NCI-H446 (cell line): ENCODE data around the gene TRIM37.

ENCODE experiments used
- DNase-seq, 2 experiments: peaks; one replicate each; lab custom pipeline; 2025; lab: John Stamatoyannopoulos, UW

TRIM37 gene

DNA sequence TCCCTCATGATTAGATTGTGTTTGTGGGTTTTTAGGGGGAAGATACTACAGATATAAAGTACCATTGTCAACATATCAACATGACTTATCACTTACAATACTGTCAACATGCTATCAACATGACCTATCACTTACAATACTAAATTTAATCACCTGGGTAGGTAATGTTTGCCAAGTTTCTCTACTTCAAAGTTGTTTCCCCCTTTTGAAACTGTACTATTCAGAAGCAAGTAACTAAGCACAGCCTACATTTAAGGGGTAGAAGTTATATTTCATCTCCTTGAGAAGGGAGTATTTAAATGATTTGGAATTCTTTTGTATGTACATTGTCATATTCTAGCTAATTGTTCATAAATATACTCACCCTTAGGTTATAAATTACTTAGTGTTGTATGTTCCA is 68.7 kb downstream of the TRIM37 start:
- DNase-seq: no peak

DNA sequence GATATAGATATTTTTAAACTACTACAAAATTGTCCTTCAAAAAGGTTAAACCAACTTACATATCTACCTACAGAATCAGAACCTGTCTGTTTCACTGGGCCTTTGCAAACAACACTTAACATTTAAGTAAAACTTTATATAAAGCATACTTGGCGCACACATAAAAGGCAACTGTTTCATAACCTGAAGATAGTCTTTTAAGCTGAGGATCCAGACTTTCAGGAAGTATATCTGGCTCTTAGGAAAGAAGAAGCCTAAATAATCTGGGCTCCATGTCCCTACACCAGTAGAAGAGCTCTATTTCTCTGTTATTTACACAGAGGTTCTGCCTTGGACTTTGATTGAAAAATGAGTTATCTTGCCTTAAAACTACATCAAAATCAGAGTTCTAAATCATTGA is 75.9 kb downstream of the TRIM37 start:
- DNase-seq: no peak

DNA sequence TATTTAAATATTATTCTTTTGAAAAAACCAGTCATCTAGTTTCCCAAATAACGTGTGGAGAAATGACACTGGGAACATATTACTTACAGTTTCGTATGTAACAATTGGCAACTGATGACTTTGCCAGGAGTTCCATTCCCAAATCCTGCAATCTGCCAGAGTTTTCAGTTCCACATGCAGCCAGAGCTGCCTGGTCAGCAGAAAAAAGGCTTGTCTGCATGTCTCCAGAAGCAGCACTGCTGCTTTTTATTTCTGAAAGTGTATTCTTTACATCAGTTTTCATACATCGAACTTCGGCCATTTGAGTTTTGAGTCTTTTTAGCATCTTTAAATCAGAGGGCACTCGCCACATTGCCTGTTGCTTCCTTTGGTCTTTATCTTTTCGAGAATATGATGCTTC is 78.4 kb downstream of the TRIM37 start:
- DNase-seq: no peak

DNA sequence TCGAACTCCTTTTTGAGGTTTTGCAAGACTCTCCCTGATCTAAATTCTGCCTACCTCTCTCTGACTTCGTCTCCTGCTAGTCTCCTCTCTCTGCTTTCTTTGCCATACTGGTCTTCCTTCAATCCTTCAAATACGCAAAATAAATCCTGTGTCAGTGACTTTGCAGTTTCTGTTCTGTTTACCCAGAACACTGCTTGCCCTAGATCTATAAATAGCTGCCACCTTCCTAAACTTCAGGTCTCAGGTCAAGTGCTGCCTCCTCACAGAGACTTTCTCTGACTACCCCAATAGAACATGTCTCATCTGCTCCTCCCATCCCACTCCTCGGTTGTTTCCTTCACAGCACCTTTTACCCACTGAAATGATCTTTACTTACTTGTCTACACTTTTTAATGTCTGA is 78.9 kb downstream of the TRIM37 start:
- DNase-seq: no peak

DNA sequence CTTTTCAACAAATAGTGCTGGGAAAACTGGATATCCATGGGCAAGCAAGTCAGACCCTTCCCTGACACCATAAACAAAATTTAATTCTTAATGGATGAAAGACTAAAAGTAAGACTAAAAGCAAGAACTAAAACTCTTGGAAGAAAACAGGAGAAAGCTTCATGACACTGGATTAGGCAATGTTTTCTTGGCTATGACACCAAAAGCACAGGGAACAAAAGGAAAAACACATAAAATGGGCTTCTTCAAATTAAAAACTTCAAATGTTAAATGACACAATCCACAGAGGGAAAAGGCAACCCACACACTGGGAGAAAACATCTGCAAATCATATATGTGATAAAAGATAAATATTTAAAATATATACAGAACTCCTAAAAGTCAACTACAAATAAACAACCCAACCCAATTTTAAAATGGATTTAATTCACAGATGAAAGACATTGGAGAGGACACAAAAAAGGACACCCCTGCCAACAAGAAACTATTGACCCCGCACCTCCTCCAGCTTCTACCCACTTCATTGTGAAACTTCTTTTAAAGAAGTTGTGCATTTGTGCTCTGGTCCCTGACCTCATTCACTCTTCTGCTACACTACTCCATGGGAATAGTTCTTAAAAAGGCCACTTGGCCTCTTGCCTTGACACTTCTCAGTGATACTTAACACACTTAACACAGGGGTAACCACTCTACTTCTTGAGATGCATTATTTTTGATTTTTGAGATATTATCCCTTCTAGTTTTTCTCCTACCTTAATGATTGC is 80.3 kb downstream of the TRIM37 start:
- DNase-seq: no peak

DNA sequence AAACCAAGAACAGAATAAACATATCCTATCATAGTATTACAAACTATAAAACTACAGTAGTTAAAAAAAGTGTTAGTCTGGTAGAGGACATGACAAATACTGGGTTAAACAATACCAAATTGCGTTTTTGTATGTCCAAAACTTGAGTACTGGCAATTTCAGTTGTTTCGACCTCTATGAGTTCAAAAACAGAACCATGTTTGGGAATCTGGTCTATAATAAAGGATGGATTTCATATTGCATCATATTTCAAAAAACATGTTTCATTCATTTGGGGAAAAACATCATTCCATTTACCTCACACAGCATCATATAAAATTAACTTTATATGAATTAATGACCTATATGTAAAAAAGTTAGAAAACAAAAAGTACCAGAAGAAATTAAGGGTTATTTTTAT is 81.8 kb downstream of the TRIM37 start:
- DNase-seq: no peak

DNA sequence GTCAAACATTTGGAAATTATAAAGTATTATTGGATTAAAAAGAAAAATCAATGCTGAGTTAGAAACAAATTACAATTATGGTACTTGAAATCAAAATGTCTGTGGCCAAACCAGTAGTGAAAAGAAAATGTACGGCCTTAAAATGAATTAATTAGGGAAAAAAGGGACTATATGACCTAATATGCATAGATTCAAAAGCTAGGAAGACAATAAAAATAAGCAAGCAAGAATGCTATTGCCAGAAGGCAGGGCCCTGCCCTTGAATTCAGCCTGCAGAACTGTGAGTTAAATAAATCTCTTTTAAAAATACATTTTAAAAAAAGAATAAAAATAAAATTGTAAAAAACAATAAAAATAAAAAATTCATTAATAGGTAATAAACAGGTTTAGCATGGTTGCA is 88.7 kb downstream of the TRIM37 start:
- no peak for DNase-seq

DNA sequence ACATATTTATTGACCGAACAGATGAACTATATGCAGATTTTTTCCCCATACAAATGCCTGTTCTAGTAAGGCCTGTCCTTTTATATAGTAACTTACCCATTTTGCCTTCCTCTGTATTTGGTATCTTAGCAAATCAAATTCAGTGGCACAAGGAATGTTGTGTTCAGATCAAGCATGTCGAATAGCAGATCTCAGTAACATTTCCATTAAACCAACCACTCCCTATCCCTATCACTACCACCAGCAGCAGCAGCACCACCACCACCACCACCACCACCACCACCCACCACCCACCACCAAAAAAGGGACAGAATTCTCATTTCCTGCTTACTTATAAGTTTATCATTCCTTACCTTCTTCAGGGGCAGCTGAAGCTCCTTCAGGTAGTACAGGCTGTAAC is 94.7 kb downstream of the TRIM37 start:
- no peak for DNase-seq

DNA sequence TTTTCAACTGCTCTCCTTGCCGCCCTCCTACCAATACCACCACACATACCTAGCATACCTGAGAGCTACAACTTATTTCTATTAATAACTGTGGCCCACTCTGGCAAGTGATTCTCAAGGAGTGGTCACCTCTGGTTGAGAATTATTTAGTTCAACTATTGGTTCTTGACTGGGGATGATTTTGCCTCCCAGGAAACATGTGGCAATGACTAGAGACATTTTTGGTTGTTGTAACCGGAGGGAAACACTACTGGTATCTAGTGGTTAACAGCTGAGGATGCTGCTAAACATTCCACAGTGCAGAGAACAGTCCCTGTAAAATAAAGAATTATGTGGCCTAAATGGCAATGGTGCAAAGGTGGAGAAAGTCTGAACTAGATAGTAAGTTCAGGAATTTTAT is 96.7 kb downstream of the TRIM37 start:
- DNase-seq: no peak

DNA sequence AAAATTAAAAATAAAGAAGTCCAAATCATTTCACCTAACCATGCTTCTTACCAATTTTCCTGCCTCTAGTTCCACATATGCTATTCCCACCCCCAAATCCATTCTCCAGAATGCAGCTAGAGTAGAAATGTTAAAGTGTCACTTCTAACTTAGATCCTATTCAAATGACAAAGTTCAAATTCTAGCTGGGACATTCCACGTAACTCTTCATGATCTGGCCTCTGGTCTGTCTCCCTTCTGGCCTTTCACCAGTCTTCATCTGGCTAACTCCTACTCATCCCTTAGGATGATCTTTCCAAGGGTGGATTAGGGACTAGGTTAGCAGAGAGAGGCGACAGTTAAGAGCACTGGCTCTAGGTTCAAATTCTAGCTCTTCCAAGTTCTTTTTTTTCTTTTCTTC is 97.9 kb downstream of the TRIM37 start:
- no peak for DNase-seq

DNA sequence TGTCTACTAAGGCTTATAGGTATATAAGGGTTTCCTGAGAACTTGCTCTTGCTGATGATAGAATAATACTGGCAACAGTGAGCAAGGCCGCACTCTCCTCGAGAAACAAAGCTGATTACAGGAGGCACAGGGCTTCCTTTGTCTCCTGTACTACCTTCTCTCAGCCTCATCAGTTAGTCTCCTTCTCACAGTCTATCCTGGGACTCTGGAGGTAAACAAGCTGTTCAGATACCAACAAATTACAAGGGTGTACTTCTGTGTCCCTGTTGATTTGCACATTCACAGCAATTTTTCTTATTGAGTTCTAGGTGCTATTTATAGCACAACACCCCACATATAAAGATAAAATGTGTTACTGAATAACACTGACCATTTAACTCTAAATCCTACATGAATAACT is 98.7 kb downstream of the TRIM37 start:
- DNase-seq: no peak

DNA sequence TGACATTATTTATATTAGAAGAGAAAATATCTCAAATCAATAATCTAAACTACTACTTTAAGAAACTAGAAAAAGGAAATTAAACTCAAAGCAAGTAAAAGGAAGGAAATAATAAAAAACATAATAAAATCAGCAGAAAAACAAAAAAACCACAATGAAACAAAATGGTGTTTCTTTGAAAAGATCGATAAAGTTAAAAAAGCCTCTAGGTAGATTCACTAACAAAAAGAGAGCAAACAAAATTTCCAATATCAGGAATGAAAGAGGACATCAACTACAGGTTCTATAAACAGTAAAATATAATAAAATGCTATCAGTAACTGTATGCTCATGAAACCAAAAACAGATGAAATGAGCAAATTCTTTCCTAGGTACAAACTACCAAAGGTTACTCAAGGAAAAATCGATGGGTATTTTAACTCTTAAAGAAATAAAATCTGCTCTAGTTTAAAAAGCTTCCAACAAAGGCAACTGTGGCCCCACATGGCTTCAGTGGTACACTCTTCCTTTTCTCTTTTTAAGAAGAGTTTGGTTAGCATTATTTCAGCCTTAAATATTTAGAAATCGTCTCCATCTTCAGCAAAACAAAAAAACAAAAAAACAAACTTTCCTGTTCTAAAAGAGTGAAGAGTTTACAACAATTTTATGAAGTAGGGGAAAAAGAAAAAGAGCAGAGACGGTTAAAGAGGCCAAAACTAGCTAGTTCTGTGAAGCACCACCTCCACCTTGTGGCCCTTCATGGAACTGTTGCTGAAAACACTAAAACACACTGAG is 102.2 kb downstream of the TRIM37 start:
- peak; percentile 34 to 71 for DNase-seq

DNA sequence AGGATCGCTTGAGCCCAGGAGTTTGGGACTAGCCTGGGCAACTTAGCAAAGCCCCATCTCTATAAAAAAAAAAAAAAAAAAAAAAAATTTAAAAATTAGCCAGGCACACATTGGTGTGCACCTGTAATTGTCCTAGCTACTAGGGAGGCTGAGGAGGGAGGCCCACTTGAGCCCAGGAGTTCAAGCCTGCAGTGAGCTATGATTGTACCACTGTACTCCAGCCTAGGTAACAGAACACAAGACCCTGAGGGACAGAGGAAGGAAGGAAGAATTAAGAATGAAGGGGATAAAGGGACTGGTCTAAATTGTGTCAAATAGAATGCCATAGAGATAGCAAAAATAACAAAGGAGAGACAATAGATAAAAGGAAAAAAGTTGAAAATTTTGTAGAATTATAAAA is 102.8 kb downstream of the TRIM37 start:
- DNase-seq: no peak

DNA sequence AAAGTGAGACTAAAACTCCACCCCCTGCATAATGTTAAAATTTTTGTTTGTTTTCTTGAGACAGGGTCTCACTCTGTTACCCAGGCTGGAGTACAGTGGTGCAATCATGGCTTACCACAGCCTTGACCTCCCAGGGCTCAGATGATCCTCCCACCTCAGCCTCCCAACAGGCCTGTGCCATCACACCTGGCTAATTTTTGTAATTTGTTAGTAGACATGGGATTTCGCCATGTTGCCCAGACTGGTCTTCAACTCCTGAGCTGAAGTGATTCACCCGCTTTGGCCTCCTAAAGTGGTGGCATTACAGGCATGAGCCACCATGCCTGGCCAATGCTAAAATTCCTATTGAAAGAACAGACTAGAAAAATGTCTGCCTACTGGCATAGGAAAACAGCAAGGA is 103.8 kb downstream of the TRIM37 start:
- no peak for DNase-seq

DNA sequence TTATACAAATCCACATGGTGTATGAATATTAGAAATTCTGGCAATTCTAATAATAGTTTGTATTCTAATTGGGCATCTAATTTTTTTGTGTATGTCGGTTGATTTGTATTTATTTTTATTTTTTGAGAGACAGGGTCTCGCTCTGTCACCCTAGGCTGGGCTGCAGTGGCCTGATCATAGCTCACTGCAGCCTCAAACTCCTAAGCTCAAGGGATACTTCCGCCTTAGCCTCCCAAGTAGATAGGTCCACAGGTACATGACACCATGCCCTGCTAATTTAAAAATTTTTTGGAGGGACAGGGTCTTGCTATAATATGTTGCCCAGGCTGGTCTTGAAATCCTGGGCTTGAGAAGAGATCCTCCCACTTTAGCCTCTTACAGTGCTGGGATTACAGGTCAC is 104.6 kb downstream of the TRIM37 start:
- DNase-seq: no peak

DNA sequence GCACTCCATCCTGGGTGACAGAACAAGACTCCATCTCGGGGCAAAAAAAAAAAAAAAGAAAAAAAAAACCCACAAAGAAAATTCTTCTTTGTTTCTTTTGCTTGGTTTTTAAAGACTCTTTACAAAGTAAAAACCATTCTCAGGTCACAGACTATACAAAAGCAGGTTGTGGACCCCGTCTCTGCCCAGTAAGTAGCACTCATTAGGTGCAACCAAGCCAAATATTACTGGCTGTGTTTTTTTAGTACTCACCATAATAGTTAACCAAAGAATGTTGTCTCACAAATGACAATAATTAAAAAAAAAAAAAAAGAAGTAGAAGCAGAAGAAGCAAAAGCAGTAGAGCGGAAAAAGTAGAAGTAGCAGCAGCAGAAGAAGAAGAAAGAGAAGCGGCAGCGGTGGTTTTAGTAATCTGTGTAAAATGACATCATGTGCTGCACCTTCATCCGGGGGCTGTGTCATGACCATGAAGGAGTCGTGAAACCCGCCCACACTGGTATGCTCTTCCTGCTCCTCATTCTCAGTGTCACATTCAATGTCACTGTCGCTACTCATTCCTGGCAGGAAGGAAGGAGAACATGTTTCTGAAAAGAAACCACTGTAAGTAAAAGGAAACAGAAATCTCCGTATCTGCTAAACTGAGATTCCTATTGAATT is 105.4 kb downstream of the TRIM37 start:
- DNase-seq: no peak

DNA sequence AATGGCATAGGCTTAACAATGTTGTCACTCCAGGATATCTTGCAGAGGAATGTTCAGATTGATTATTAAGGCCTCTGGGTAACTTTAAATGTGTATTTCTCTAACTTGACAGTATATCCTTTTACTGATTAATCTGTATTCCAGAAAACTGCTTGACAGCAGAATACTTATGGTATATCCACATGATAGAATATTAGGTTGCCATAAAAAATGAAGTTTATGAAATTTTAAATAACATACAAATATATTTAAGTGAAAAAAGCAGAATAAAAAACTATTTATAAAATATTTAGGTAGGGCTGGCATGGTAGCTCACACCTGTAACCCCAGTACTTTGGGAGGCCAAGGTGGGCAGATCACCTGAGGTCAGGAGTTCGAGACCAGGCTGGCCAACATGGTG is 106.7 kb downstream of the TRIM37 start:
- DNase-seq: no peak

DNA sequence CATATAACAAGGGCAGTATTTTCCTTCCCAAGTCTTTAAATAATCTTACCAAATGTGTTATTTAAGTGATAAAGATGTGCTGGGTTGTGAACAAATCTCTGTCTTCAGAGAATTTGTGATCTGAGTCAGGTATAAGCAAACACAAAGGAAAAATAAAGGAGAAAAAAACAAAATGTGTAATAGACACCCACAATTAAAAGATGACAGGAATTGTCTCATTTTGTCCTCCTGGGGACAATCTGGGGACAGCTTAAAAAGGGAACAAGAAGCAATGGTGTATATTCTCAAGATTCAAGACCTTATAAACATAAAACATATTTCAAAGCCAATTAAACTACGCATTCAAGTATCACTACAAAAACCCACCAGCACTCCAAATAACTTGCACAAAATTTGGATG is 107.2 kb downstream of the TRIM37 start:
- no peak for DNase-seq

DNA sequence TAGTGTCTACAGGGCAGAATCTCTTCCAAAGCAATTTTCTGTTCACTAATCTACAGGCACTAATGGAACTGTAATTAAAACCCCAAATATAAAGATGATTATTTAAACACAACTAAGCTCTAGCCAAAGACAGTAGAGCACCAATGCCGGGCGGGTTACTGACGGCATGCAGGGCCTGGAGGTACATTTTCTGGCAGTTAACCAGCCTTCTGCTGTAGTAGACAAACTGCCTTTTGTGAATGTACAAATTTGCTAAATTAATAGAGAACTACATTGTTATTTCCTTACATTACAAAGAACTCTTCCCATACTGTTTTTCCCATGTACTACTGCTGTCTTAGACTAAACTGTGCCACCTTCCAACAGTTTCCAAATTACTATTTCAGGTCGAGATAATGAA is 107.8 kb downstream of the TRIM37 start:
- no peak for DNase-seq

DNA sequence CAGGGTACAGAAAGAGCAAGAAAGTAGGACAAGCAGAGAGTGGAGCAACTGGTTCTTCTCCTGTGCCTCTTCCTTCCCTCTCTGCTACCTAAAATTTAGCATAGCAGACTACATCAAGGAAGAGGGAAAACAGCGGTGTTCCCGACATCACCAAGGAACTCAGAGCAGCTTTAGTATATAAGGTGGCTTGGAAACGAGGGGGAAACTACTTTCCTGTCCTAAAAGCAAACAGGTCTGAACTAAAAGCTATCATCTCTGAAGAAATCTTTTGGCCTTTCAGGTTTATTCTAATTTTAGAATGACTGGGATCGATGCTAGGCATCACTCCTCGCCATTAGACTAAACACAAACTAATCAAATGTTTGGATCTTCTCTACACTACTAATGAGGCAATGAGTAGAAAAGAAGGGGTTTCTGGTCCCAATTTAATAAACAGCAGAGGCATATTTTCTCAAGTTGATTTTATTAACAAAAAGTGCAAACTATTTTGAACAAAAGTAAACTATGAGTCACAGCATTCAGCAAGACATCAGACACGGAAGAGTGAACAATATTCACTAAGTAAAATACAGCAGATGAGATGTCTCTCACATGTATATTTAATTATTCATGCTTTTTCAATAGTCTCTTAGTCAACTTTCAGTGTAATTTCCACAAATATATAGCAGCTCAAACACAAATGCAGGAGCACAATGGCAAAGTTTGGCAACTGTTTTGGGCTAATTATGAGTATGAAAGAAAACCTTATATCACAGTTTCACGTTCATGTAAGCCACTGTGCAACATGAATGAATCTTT is 108.7 kb downstream of the TRIM37 start:
- DNase-seq: no peak

DNA sequence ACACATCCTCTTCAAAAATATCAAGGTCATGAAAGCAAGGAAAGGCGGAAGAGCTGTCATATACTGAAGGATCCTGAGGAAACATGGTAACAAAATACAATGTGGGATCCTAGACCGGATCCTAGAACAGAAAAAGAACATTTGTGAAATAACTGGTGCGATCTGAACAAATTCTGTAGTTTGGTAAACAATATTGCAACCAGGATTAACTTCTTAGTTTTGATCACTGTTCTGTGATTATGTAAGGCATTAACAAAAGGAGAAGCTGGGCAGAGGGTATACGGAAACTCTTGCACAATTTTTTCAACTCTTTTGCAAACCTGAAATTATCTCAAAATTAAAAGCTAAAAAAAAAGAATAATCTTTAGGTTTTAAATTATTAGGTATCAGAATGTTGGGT is 109.7 kb downstream of the TRIM37 start:
- DNase-seq: no peak

DNA sequence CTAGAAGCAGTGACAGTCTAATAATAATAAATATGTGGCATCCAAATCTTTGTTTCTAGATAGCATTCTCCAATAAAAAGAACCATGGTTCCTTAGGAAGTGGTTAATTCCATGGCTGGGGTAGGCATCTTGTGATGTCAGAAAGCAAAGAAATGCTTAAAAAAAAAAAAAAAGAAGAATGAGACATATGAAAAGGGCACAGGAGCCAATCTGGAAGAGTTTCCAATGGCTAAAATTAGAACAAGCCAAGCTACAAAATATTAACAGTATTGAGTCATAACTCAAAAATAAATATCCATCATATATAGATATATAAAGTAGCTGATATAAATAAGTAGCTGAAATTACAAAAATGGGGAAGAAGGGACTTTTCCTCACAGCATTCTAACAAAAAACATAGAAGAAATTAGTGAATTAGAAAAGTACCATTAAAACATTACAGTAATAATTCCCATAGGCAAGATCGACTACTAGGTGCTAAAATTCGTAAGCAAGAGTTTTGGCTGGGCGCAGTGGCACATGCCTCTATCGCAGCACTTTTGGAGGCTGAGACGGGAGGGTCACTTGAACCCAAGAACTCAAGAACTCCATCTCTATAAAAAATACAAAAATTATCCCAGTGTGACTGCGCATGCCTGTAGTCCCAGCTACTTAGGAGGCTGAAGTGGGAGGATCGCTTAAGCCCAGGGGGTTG is 111.3 kb downstream of the TRIM37 start:
- no peak for DNase-seq
